ENCODE measurements around the gene CYP8B1.

The CYP8B1 gene

GRCh38 chr3:42847731-42848130 lies 27.9 kb downstream of the CYP8B1 start:
- H3K4me3 ChIP-seq (ENCODE audit: low read depth, low read length) = no peak overlapping the region
- no peak for TF ChIP-seq CTCF (IDR thresholded peaks at IDR 0.05; ENCODE audit: insufficient read depth, low read depth, low read length, missing control alignments)
- no peak for DNase-seq (ENCODE audit: low read depth)

GRCh38 chr3:42846685-42847522 lies 28.8 kb downstream of the CYP8B1 start:
- TF ChIP-seq CTCF (IDR thresholded peaks at IDR 0.05; ENCODE audit: insufficient read depth, low read depth, low read length, missing control alignments) = no peak
- DNase-seq (ENCODE audit: low read depth) = peak; percentile 41
- no peak overlapping the region for H3K4me3 ChIP-seq (ENCODE audit: low read depth, low read length)

DNA sequence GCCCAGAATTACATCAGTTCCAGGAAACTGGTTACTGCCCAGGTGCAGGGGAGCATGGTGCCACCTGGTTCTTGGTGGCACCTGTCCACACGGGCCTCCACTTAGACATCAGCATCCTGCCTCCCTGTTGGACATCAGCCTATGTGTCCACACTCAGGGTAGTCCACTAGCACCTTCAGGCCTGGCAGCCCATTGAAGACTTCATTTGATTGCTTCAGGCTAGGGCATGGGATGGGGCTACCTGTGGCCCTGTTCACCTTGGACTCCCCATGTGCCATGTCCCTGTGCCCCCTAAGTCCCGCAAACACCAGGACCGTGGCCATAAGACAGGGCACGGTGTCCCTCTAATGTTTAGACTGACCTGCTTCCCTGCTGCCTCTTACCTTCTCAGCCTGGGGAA lies 30.9 kb downstream of the CYP8B1 start:
- H3K4me3 ChIP-seq (ENCODE audit: low read depth, low read length) = no peak overlapping the region
- DNase-seq (ENCODE audit: low read depth) = no peak
- no peak for TF ChIP-seq CTCF (IDR thresholded peaks at IDR 0.05; ENCODE audit: insufficient read depth, low read depth, low read length, missing control alignments)

DNA sequence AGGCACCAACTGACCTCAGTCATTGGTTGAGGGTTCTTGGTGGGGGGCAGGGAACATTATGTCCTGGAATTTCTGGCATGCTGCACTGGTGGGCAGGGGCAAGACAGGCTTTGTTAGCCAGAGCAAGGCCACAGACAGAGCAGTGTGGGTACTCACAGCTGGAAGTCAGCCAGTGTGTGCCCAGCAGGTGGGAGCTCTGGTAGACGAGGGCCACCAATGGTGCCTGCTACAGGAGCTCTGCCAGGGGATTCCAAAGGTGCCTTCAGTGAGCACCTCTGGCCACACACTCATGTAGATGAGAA lies 31.3 kb downstream of the CYP8B1 start:
- TF ChIP-seq CTCF (IDR thresholded peaks at IDR 0.05; ENCODE audit: insufficient read depth, low read depth, low read length, missing control alignments) = no peak
- no peak overlapping the region for H3K4me3 ChIP-seq (ENCODE audit: low read depth, low read length)
- no peak for DNase-seq (ENCODE audit: low read depth)

DNA sequence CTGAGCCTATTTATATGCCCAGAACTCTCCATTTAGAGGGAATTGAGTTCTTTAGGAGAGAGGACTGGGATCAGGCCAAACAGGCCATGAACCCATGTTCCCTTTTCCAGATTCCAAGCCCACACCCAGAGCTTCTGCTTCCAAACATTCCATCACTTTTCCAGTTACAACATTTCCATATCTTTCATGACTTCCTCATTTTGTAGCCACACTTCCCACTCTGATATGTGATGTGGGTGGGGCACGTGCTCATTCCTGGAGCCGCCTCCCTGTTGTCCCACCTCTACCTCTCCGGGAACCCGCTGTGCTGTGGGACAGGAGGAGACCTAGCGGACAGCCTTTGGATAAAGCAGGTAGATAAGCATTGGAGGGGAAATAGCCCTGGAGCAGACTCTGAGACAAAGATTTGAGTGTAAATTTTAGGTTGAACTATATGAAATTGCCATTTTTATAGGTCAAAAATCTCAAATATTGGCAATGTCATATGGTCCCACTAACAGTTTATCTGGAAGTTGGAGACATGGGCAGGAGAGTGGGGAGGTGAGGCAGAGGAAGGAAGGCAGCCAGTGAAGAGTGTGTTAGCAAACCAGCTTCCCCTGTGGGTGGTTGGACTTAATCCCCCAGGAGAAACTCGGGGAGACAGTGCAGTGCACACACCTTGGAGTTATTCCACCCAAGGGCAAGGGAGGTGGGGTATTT lies 31.8 kb downstream of the CYP8B1 start:
- DNase-seq (ENCODE audit: low read depth) = no peak
- no peak for TF ChIP-seq CTCF (IDR thresholded peaks at IDR 0.05; ENCODE audit: insufficient read depth, low read depth, low read length, missing control alignments)
- H3K4me3 ChIP-seq (ENCODE audit: low read depth, low read length) = no peak overlapping the region

DNA sequence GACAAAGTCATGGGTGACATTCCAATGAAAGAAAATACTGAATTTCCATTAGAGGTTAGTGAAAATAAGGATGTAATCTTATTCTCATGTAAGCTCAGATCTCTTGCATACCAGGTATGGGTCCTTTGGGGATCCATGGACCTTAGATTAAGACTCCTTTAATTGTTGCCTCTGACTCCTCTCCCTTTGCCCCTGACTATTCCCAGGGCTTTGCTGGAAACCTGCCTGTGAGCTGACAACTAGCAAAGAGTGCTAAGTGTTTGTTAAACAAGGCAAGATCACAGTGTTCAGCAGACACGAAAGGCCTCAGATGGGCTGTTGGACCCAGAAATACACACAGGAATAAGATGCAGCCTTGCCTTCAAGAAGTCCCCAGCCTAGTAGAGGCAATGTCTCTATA lies 34.3 kb downstream of the CYP8B1 start:
- DNase-seq (ENCODE audit: low read depth) = no peak
- no peak overlapping the region for H3K4me3 ChIP-seq (ENCODE audit: low read depth, low read length)
- TF ChIP-seq CTCF (IDR thresholded peaks at IDR 0.05; ENCODE audit: insufficient read depth, low read depth, low read length, missing control alignments) = no peak
